Body of pancreas (tissue), 4 donors: ENCODE data around the gene PTGER3. TPM values are rescaled to one million over a fixed set of nuclear protein-coding genes. Genes with fewer than 3 reads are reported as not detected.

Source experiments
- ATAC-seq: fragments of 150-250 bp; one replicate; pipeline ENCODE4 v1.9.1; 2016
- DNase-seq, 4 donors: peaks; one replicate each; pipeline ENCODE4 v3.0.0-alpha.2; 2019
- H3K27ac ChIP-seq, 4 donors: fragments of 200-600 bp; sonication (generic); 1 replicate in 3 of 4; 2 replicates in 1 of 4; pipeline versions ENCODE4 v1.5.1 to v1.6.1; 2016 to 2019; ENCODE audit warnings: mild to moderate bottlenecking in 1 of 4, mixed read lengths in 1 of 4, moderate library complexity in 1 of 4
- H3K27me3 ChIP-seq, 2 donors: fragments of 200-600 bp; sonication (generic); one replicate each; pipeline ENCODE4 v1.6.0; 2016; ENCODE audit warnings: mild to moderate bottlenecking in 1 of 2
- H3K36me3 ChIP-seq, 2 donors: fragments of 200-600 bp; sonication (generic); replicated peaks in 1 of 2; 2 replicates each; pipeline ENCODE4 v1.5.1; 2016; ENCODE audit warnings: low read depth in 2 of 2; ENCODE audit not compliant: insufficient read depth in 1 of 2
- H3K4me1 ChIP-seq: fragments of 200-600 bp; sonication (generic); one replicate; pipeline ENCODE4 v1.6.0; 2016
- H3K4me3 ChIP-seq, 2 donors: fragments of 200-600 bp; sonication (generic); 1 replicate in 1 of 2; 2 replicates in 1 of 2; pipeline ENCODE4 v1.5.1; 2016 to 2019
- H3K9me3 ChIP-seq, 3 donors: fragments of 200-600 bp; sonication (generic); 1 replicate in 2 of 3; 2 replicates in 1 of 3; pipeline ENCODE4 v1.5.1; 2016
- CTCF ChIP-seq, 7 experiments: fragments of 450-650 bp in 4 of 7; fragments of 200-600 bp in 3 of 7; sonication (generic) in 3 of 7; IDR thresholded peaks; one replicate each; pipeline ENCODE4 v1.5.1; 2016 to 2019; ENCODE audit warnings: antibody characterized with exemption in 7 of 7
- POLR2A ChIP-seq, 3 donors: fragments of 450-650 bp; IDR thresholded peaks; one replicate each; pipeline ENCODE4 v1.6.1; 2016; ENCODE audit warnings: antibody characterized with exemption in 3 of 3, mild to moderate bottlenecking in 2 of 3
- WGBS, 2 donors: methylation state at CpG; one replicate each; pipeline ENCODE4 v1.1.5; 2017; 5-methylcytosine and 5-hydroxymethylcytosine counted together
- intact Hi-C: fragments of 100-400 bp; cut with DNase I; formaldehyde crosslinking; loops from one replicate; pipeline ENCODE4 v1.15.1; 2023
- total RNA-seq, 2 donors: library from RNA; depleted of rRNA; stranded (reverse); fragments of >200 nt; gene quantifications; one replicate each; pipeline ENCODE4 v1.1.0, GENCODE V29; 2016

PTGER3 gene
- total RNA-seq, 2 donors from 2014 or later = 15.0 to 65.3 TPM

- TF ChIP-seq CTCF (IDR thresholded peaks at IDR 0.05) (no peak), POLR2A (IDR thresholded peaks at IDR 0.05) (no peak)
- Histone ChIP-seq H3K4me3 (peak overlapping the region; percentile 2 to 48), H3K9me3 (no peaks in the 10 kb centered on the region), H3K4me1 (peaks cover 19% of the 10 kb centered on the region), H3K36me3 (no peaks in the 10 kb centered on the region), H3K27me3 (no peaks in the 10 kb centered on the region), H3K27ac (peak overlapping the region; percentile 38 to 55 (median 53))
- WGBS, 2 donors = 3 to 60% methylated on average over 1 to 73 of the region's 73 CpGs
- intact Hi-C loops = loop anchor here (5.0 to 10.0 kb wide), 2 partner anchors 182 to 360 kb away; no protein-coding TSS in a partner anchor
- ATAC-seq = peak; percentile 48
- peak; percentile 28 to 49 (median 40) for DNase-seq
These were observed 553 bp downstream of the PTGER3 start for GRCh38 chr1:71046891-71047634.

DNA sequence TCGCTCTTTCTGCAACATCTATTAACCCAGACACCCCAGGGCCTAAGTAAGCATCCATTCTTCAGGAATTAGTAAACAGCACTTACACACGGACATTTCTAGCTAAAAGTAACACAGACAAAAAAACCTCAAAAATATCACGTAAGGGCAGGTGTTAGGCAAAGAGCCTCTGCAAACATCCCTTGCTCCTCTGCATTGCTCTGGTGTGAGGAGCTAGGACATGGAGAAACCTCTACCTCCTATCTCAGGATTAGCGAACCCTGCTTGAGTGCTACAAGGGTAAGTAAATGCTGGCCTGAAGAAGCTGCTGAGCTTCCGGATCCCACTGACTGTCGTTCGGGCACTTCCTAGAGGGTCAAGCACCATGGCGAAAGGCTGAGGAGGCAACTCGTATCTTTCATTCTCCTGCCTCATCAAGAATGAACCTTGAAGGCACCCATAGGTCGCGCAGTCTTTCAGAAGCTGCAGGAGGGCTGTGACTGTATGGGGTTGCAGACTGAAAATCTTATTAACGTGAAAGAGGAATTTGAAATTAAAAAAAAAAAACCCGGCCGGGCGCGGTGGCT lies 2.1 kb downstream of the PTGER3 start:
- Histone ChIP-seq H3K27ac (peak overlapping the region in 2 of 4 donors; percentile 17 to 45), H3K4me1 (peaks cover 19% of the 10 kb centered on the region), H3K9me3 (no peaks in the 10 kb centered on the region), H3K4me3 (no peak overlapping the region), H3K36me3 (no peaks in the 10 kb centered on the region), H3K27me3 (no peaks in the 10 kb centered on the region)
- intact Hi-C loops = loop anchor here (5.0 to 10.0 kb wide), 2 partner anchors 181 to 358 kb away; no protein-coding TSS in a partner anchor
- DNase-seq = no peak
- 67 to 68% methylated on average over 14 to 16 of the region's 16 CpGs for WGBS, 2 donors
- no peak for ATAC-seq
- TF ChIP-seq CTCF (IDR thresholded peaks at IDR 0.05) (no peak), POLR2A (IDR thresholded peaks at IDR 0.05) (no peak)

- WGBS, 2 donors = 37 to 55% methylated on average over 1 of the region's 1 CpG
- no peak overlapping the region for H3K4me3 ChIP-seq
These were observed 2.8 kb downstream of the PTGER3 start for GRCh38 chr1:71044833-71045232.

GRCh38 chr1:71043065-71043464 lies 4.6 kb downstream of the PTGER3 start:
- no peaks in the 10 kb centered on the region for H3K36me3 ChIP-seq
- intact Hi-C loops = loop anchor here (10.0 kb wide), 1 partner anchor 178 kb away; no protein-coding TSS in a partner anchor
- no peaks in the 10 kb centered on the region for H3K9me3 ChIP-seq
- ATAC-seq (no peak), DNase-seq (no peak)
- TF ChIP-seq POLR2A (IDR thresholded peaks at IDR 0.05) (no peak), CTCF (IDR thresholded peaks at IDR 0.05) (no peak)
- H3K4me1 ChIP-seq = peaks cover 18% of the 10 kb centered on the region
- H3K27ac ChIP-seq = no peak overlapping the region
- H3K4me3 ChIP-seq = no peak overlapping the region
- no peaks in the 10 kb centered on the region for H3K27me3 ChIP-seq

More at GRCh38 chr1:71044833-71045232, 2.8 kb downstream of the PTGER3 start:
- no peak for DNase-seq
- H3K27me3 ChIP-seq = no peaks in the 10 kb centered on the region
- H3K4me1 ChIP-seq = peaks cover 19% of the 10 kb centered on the region
- peak; percentile 39 for ATAC-seq
- H3K9me3 ChIP-seq = no peaks in the 10 kb centered on the region
- H3K27ac ChIP-seq = peak overlapping the region in 1 of 4 donors; percentile 17
- H3K36me3 ChIP-seq = no peaks in the 10 kb centered on the region
- intact Hi-C loops = loop anchor here (5.0 to 10.0 kb wide), 2 partner anchors 180 to 358 kb away; no protein-coding TSS in a partner anchor
- TF ChIP-seq CTCF (IDR thresholded peaks at IDR 0.05) = no peak
- no peak for TF ChIP-seq POLR2A (IDR thresholded peaks at IDR 0.05)
